Amygdala (tissue), 56 donors: ENCODE data around the gene DHCR7.

Experiments used
- DNase-seq, 56 donors: peaks; one replicate each; lab custom pipeline; 2025; lab: John Stamatoyannopoulos, UW

Gene DHCR7, protein sequence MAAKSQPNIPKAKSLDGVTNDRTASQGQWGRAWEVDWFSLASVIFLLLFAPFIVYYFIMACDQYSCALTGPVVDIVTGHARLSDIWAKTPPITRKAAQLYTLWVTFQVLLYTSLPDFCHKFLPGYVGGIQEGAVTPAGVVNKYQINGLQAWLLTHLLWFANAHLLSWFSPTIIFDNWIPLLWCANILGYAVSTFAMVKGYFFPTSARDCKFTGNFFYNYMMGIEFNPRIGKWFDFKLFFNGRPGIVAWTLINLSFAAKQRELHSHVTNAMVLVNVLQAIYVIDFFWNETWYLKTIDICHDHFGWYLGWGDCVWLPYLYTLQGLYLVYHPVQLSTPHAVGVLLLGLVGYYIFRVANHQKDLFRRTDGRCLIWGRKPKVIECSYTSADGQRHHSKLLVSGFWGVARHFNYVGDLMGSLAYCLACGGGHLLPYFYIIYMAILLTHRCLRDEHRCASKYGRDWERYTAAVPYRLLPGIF

GRCh38 chr11:71448257-71449171 is at the start of gene DHCR7:
Gene DHCR7, minus strand, starts transcription at chr11:71448393. Its CDS starts 3,441 bp downstream, at chr11:71444952.
- DNase-seq = peak in 55 of 56 donors; percentile 60 to 99 (median 91)

DNA sequence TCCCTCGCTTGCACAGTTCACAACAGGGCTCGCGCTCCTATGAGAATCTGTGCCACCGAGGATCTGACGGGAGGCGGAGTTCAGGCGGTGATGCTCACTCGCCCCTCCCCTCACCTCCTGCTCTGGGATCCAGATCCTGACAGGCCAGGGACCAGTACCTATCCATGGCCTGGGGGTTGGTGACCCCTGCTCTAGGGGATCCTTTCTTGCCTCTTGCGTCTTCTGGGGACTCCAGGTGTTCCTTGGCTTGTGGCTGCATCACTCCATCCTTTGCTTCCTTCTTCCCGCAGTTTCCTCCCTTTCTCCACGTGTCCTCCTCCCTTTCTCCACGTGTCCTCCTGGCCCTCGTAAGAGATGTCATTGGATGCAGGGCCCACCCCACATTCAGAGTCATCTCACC is 48.2 kb upstream of the DHCR7 start:
- DNase-seq = no peak

GRCh38 chr11:71495286-71496230 is 47.4 kb upstream of the DHCR7 start:
- DNase-seq = no peak

DNA sequence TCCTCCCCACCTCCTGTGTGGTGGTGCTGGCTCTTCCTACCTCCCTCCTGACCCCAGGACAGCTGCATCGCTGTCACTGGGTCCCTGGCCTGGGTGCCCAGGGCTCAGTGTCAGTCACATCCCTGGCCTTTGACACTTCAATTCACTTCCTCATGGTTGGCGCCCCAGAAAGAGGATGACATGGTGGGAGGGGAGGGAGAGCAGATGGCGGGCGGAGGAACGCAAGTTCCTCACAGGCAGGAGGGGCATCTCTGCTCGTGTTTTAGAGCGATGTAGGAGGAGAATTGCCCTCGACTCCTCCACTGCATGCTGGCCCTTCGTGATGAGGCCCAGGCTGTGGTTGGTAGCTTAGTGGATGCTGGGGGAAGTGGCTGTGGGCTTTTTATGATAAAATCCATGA is 43.7 kb upstream of the DHCR7 start:
- DNase-seq = no peak

DNA sequence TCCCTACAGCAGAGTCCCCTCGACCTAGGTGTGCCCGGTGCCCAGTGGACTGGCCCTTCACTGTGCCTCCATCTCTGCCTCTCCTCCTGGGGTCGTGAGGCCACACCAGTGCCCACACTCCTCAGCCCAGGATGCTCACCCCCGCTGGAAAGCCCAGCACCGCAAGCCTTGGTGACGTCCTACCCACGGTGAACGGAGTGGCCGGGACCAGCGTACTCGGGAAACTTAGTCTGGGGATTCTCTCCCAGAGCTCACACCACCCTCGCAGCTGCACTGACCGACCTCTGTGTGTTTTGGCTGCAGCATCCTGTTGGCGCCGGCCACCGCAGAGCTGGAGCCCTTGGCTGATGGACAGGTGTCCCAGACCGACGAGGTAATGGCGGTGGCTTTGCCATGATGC is 43.3 kb upstream of the DHCR7 start:
- DNase-seq = no peak

GRCh38 chr11:71490731-71491390 is 42.7 kb upstream of the DHCR7 start:
- DNase-seq = no peak

GRCh38 chr11:71490044-71490730 is 42.0 kb upstream of the DHCR7 start:
- DNase-seq = no peak

- no peak for DNase-seq
These were observed 41.3 kb upstream of the DHCR7 start for GRCh38 chr11:71489311-71490043.

DNA sequence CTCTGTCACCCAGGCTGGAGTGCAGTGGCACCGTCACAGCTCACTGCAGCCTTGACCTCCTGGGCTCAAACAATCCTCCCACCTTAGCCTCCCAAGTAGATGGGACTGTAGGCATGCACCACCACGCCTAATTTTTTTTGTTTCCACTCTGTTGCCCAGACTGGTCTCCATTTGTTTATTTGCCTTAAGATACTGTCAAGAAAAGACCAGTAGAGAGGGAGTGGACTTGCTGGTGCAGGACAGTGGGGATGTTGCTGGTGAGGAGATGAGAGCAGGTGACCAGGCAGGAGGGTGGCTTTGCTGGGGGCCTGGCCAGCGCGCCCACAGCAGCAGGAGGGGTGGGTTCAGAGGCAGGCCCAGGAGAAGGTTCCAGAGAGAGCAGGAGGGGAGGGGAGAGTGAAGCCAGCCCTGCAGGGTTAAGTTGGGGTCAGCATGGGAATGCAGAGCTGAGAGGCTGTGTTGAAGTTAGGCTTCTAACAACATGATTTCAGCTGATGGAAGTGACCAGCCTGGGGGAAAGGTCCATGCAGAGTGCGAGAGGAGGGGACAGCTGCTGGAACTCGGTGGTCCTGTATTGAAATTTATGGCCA is 40.6 kb upstream of the DHCR7 start:
- DNase-seq = no peak

DNA sequence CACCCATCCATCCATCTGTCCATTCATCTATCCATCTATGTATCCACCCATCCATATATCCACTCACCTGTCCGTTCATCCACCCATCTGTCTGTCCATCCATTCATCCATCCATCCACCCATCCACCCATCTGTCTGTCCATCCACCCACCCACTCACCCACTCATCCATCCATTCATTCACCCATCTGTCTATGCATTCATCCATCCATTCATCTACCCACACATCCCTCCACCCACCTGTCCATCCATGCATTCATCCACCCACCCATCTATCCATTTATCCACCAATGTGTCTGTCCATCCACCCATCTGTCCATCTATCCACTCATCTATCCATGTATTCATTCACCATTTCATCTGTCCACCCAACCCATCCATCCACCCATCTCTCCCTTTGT is 38.1 kb upstream of the DHCR7 start:
- no peak for DNase-seq

GRCh38 chr11:71485466-71485865 is 37.3 kb upstream of the DHCR7 start:
- DNase-seq = no peak

GRCh38 chr11:71485063-71485399 is 36.8 kb upstream of the DHCR7 start:
- no peak for DNase-seq

- no peak for DNase-seq
These were observed 36.3 kb upstream of the DHCR7 start for GRCh38 chr11:71484248-71485062.

DNA sequence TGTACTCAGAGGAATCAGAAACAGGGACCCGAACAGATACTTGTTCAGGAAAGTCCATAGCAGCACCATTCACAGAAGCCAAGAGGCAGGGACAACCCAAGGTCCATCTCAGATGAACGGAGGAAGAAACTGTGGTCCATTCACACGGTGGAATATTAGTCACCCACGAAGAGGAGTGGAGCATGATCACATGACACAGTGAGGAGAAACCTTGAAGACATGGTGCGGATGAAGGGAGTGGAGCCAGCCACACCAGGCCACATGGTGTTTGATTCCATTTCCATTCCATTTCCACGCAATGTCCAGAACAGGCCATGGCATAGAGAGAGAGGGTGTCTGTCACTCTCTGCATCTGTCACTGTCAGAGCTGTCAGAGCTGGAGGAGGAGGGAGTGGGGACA is 35.5 kb upstream of the DHCR7 start:
- DNase-seq = no peak

- no peak for DNase-seq
These were observed 34.7 kb upstream of the DHCR7 start for GRCh38 chr11:71482746-71483364.

DNA sequence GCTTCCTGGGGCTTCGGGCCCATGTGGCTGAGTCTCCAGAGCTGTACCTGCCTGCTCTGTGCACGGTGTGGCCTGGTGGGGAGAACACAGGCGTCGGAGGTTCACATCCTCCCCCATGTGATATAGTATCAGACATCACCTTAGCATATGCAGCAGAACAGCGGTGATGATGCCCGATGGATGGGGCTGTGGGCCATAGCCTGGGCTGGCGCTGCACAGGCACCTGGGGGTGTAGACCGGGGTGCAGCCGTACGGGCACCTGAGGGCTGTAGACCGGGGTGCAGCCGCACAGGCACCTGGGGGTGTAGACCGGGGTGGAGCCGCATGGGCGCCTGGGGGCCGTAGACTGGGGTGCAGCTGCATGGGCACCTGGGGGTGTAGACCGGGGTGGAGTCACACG is 34.0 kb upstream of the DHCR7 start:
- DNase-seq = no peak
